Neuronal stem cell (in vitro differentiated cells): ENCODE results near the gene ACVR1C.

Experiments
- DNase-seq: peaks from one replicate; pipeline ENCODE4 v3.0.0-alpha.2; 2013; ENCODE audit warnings: low spot score
- H2AFZ ChIP-seq: one replicate; pipeline ENCODE4 v1.6.1; 2013; ENCODE audit warnings: mild to moderate bottlenecking, low read length, inconsistent platforms
- H2AK5ac ChIP-seq: 2 replicates; pipeline ENCODE4 v1.6.1; 2013; ENCODE audit warnings: low read depth, mild to moderate bottlenecking, inconsistent platforms, low read length, moderate library complexity, mixed read lengths
- H2BK120ac ChIP-seq: 2 replicates; pipeline ENCODE4 v1.6.1; 2013; ENCODE audit warnings: low read depth, mild to moderate bottlenecking, inconsistent platforms, low read length, moderate library complexity, mixed read lengths
- H2BK12ac ChIP-seq: one replicate; pipeline ENCODE4 v1.6.1; 2013; ENCODE audit warnings: low read length, inconsistent platforms
- H2BK15ac ChIP-seq: 2 replicates; pipeline ENCODE4 v1.6.1; 2013; ENCODE audit warnings: mild to moderate bottlenecking, low read length, inconsistent platforms, mixed read lengths
- H2BK5ac ChIP-seq: one replicate; pipeline ENCODE4 v1.6.1; 2013; ENCODE audit warnings: inconsistent platforms, mild to moderate bottlenecking, low read length, moderate library complexity
- H3K14ac ChIP-seq: one replicate; pipeline ENCODE4 v1.6.1; 2013; ENCODE audit warnings: low read length, inconsistent platforms
- H3K18ac ChIP-seq: 2 replicates; pipeline ENCODE4 v1.6.1; 2013; ENCODE audit warnings: low read length, inconsistent platforms
- H3K23ac ChIP-seq: 2 replicates; pipeline ENCODE4 v1.6.1; 2013; ENCODE audit warnings: low read depth, mild to moderate bottlenecking, mixed read lengths, low read length, inconsistent platforms; ENCODE audit not compliant: poor library complexity
- H3K27ac ChIP-seq: replicated peaks from 3 replicates; pipeline ENCODE4 v1.5.1; 2013; ENCODE audit warnings: low read length, inconsistent platforms
- H3K27me3 ChIP-seq, 3 experiments: 2 replicates each; pipeline ENCODE4 v1.6.1; 2013; ENCODE audit warnings: low read length in 3 of 3, mild to moderate bottlenecking in 2 of 3, inconsistent platforms in 1 of 3, low read depth in 1 of 3, mixed read lengths in 1 of 3, moderate library complexity in 1 of 3; ENCODE audit not compliant: control insufficient read depth in 3 of 3, insufficient read depth in 3 of 3
- H3K36me3 ChIP-seq, 2 donors: replicated peaks in 1 of 2; 2 replicates each; pipeline ENCODE4 v1.6.1; 2013; ENCODE audit warnings: low read length in 2 of 2; ENCODE audit not compliant: control insufficient read depth in 2 of 2, insufficient read depth in 2 of 2
- H3K4ac ChIP-seq: 2 replicates; pipeline ENCODE4 v1.6.1; 2013; ENCODE audit warnings: inconsistent platforms, mild to moderate bottlenecking, low read length, moderate library complexity
- H3K4me1 ChIP-seq, 2 donors: 1 replicate in 1 of 2; 2 replicates in 1 of 2; pipeline ENCODE4 v1.6.1; 2013; ENCODE audit warnings: low read length in 2 of 2, low read depth in 1 of 2; ENCODE audit not compliant: control insufficient read depth in 2 of 2, insufficient read depth in 1 of 2
- H3K4me2 ChIP-seq: one replicate; pipeline ENCODE4 v1.6.1; 2013; ENCODE audit warnings: mild to moderate bottlenecking, low read length, inconsistent platforms; ENCODE audit not compliant: insufficient read depth, poor library complexity, severe bottlenecking
- H3K4me3 ChIP-seq, 2 donors: 2 replicates each; pipeline ENCODE4 v1.5.1; 2013; ENCODE audit warnings: low read length in 2 of 2, mild to moderate bottlenecking in 2 of 2, inconsistent platforms in 1 of 2, moderate library complexity in 1 of 2
- H3K79me1 ChIP-seq: one replicate; pipeline ENCODE4 v1.6.1; 2013; ENCODE audit warnings: low read depth, mild to moderate bottlenecking, inconsistent platforms, low read length, moderate library complexity
- H3K9ac ChIP-seq: one replicate; pipeline ENCODE4 v1.6.1; 2013; ENCODE audit warnings: mild to moderate bottlenecking, low read depth, low read length, inconsistent platforms; ENCODE audit not compliant: poor library complexity
- H3K9me3 ChIP-seq, 2 donors: replicated peaks in 1 of 2; 2 replicates each; pipeline versions ENCODE3 to v1.6.1; 2013; ENCODE audit warnings: low read length in 2 of 2, mild to moderate bottlenecking in 2 of 2, inconsistent platforms in 1 of 2, low read depth in 1 of 2, mixed read lengths in 1 of 2, moderate library complexity in 1 of 2; ENCODE audit not compliant: control insufficient read depth in 2 of 2, insufficient read depth in 1 of 2
- H4K8ac ChIP-seq: one replicate; pipeline ENCODE4 v1.6.1; 2013; ENCODE audit warnings: low read depth, mild to moderate bottlenecking, inconsistent platforms, low read length, moderate library complexity
- H4K91ac ChIP-seq: one replicate; pipeline ENCODE4 v1.6.1; 2013; ENCODE audit warnings: low read length, low read depth, mild to moderate bottlenecking, inconsistent platforms; ENCODE audit not compliant: poor library complexity
- WGBS, 2 donors: extraction: QIAGEN DNeasy Blood & Tissue Kit; methylation state at CpG; one replicate each; pipeline ENCODE4 v1.1.7; 2013; ENCODE audit warnings: missing lambda C conversion rate in 2 of 2, mixed read lengths in 1 of 2; ENCODE audit not compliant: insufficient read length in 2 of 2, insufficient replicate concordance in 1 of 2; ENCODE audit errors: extremely low coverage in 2 of 2; 5-methylcytosine and 5-hydroxymethylcytosine counted together

ACVR1C gene

DNA sequence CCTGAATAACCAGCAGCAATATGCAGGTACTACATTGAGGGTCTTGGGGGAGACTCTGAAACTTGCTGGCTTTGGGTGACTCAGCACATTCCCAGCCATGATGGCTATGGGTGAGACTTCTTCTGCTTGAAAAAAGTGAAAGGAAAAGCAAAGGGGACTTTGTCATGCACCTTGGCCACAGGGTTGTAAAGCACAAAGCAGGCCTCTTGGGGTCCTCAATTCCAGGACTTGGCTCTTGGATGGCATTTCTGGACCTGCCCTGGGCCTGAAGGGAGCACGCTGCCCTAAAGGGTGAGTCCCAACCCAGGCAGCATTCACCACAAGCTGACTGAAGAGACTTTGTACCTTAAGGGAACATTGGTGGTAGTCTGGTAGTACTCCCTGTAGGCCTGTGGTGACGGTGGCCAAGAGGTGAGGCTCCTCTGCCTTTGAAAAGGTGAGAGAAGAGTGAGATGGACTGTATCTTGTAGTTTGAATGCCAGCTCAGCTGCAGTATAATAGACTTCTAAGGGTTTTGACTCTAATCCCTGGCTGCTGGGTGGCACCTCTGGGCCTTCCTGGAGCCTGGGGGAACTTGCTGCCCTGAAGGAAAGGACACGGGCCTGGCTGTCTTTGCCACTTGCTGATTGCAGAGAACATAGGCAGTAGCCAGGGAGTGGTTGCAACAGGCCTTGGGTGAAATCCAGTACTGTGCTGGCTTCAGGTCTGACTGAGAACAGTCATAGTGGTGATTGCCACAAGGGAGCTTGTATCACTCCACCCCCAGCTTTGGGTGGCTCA lies 148.3 kb downstream of the ACVR1C start:
- H2AFZ ChIP-seq = no peak overlapping the region
- no peak overlapping the region for H2BK5ac ChIP-seq
- WGBS, 2 donors = no CpG with 5 or more reads among the region's 3 CpGs
- no peak for DNase-seq
- no peak overlapping the region for H2BK120ac ChIP-seq
- no peaks in the 10 kb centered on the region for H3K9me3 ChIP-seq
- no peaks in the 10 kb centered on the region for H3K79me1 ChIP-seq
- H2BK12ac ChIP-seq = no peak overlapping the region
- no peak overlapping the region for H3K18ac ChIP-seq
- no peaks in the 10 kb centered on the region for H3K27me3 ChIP-seq
- H3K4me3 ChIP-seq = no peak overlapping the region
- H2BK15ac ChIP-seq = no peak overlapping the region
- H3K27ac ChIP-seq = no peak overlapping the region
- H3K36me3 ChIP-seq = no peaks in the 10 kb centered on the region
- H2AK5ac ChIP-seq = no peak overlapping the region
- no peak overlapping the region for H4K8ac ChIP-seq
- H3K4me2 ChIP-seq = no peak overlapping the region
- no peak overlapping the region for H3K4ac ChIP-seq
- H3K14ac ChIP-seq = no peak overlapping the region
- no peak overlapping the region for H3K9ac ChIP-seq
- H3K4me1 ChIP-seq = no peaks in the 10 kb centered on the region
- no peak overlapping the region for H4K91ac ChIP-seq
- H3K23ac ChIP-seq = no peak overlapping the region

DNA sequence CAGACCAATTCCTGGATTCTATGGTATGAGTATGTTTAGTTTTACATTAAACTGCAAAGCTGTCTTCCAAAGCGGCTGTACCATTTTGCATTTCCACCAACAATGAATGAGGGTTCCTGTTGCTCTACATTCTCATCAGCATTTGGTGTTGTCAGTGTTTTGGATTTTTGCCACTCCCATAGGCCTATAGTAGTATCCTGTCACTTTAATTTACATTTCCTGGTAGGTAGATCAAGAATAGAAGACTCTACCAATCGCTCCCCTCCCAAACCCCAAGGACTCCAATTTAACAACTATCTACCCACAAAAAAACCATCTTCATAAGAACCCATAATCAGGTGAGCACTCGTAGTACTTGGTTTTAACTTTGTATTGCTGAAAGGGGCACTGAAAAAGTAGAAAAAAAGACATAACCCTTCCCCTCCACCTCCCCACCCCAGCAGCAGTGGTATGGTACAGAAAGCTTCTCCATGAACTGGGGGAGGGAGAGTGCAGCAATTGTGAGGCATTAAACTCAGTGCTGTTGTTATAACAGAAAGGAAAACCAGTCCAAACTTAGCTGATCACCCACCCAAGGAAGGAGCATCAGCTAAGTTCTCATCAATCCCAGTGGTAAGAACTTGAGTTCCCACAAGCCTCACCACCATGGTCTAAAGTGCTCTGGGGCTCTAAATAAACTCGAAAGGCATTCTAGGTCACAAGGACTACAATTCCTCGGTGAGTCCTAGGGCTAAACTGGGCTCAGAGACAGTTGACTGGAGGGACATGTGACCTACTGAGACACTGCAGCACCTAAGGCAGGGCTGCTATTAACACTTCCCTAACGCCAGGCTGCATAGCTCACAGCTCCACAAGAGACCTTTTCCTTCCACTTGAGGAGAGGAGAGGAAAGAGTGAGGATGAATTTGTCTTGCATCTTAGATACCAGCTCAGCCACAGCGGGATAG lies 149.3 kb downstream of the ACVR1C start:
- Histone ChIP-seq H3K79me1 (no peaks in the 10 kb centered on the region), H2BK120ac (no peak overlapping the region), H3K9ac (no peak overlapping the region), H4K91ac (no peak overlapping the region), H3K36me3 (no peaks in the 10 kb centered on the region), H3K27ac (no peak overlapping the region), H3K18ac (no peak overlapping the region), H3K9me3 (no peaks in the 10 kb centered on the region), H3K4me3 (no peak overlapping the region), H3K14ac (no peak overlapping the region), H3K4me1 (no peaks in the 10 kb centered on the region), H2BK5ac (no peak overlapping the region), H3K4me2 (no peak overlapping the region), H4K8ac (no peak overlapping the region), H3K4ac (no peak overlapping the region), H3K23ac (no peak overlapping the region), H2BK15ac (no peak overlapping the region), H2BK12ac (no peak overlapping the region), H2AFZ (no peak overlapping the region), H2AK5ac (no peak overlapping the region), H3K27me3 (no peaks in the 10 kb centered on the region)
- DNase-seq = no peak
- WGBS, 2 donors = no CpG with 5 or more reads among the region's 7 CpGs

DNA sequence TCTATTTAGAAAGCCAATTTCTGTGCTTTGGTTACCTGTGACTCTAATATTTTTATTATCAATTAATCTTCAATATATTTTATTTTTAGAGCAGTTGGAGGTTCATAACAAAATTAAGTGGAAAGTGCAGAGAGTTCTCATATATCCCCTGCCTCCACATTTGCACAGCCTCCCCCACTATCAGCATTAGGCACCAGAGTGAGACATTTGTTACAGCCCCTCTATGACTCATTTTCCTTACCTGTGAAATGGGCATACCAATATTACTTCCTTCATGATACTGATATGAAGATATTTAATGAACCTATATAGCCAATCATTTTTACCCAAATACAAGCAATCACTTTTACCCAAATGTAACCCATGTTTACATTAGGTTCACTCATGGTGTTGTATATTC lies 150.7 kb downstream of the ACVR1C start:
- Histone ChIP-seq H2BK120ac (no peak overlapping the region), H3K9me3 (no peaks in the 10 kb centered on the region), H3K4ac (no peak overlapping the region), H3K4me3 (no peak overlapping the region), H2AFZ (no peak overlapping the region), H3K27ac (no peak overlapping the region), H3K14ac (no peak overlapping the region), H2BK12ac (no peak overlapping the region), H3K36me3 (no peaks in the 10 kb centered on the region), H3K9ac (no peak overlapping the region), H2BK5ac (no peak overlapping the region), H3K23ac (no peak overlapping the region), H3K27me3 (no peaks in the 10 kb centered on the region), H2AK5ac (no peak overlapping the region), H3K4me2 (no peak overlapping the region), H4K91ac (no peak overlapping the region), H4K8ac (no peak overlapping the region), H2BK15ac (no peak overlapping the region), H3K79me1 (no peaks in the 10 kb centered on the region), H3K18ac (no peak overlapping the region), H3K4me1 (no peaks in the 10 kb centered on the region)
- DNase-seq = no peak

DNA sequence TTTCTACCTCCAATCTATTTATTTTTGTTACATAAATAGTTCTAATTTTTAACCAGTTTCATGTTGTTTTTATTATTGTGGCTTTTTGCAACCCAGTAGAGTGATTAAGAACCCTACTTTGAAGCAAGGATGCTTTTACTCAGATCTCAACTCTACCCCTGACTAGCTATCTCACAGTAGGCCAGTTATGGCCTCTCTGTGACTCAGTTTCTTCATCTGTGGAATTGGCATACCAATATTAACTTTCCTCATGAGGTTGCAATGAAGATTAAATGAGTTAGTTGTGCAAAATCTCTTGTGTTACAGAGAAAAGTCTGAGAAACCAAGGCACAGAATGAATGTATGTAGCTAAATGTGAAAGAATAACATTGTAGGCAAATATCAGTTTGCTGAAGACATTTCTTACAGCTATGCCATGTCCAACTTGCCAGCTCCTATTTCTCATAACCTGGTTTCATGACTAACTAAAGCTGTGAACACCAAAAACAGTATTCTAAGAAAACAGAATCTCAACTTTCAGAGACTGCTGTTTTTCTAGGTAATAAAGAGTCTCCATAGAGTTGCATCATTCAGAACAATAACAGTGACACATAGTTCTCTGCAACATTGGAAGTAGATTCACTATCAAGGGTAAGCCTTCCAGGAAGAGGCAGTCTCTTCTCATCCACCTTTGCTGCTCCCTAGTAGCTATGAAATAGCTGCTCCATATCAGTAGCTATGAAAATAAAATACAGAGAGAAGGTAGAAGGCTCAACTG lies 151.5 kb downstream of the ACVR1C start:
- no peak for DNase-seq
- no peak overlapping the region for H4K91ac ChIP-seq
- no peak overlapping the region for H2BK12ac ChIP-seq

More for the DNA sequence above, 151.5 kb downstream of the ACVR1C start:
- Histone ChIP-seq H3K9me3 (no peaks in the 10 kb centered on the region), H3K18ac (no peak overlapping the region), H4K8ac (no peak overlapping the region), H3K4me3 (no peak overlapping the region), H3K9ac (no peak overlapping the region), H2BK15ac (no peak overlapping the region), H3K4me1 (no peaks in the 10 kb centered on the region), H3K23ac (no peak overlapping the region), H2AFZ (no peak overlapping the region), H3K14ac (no peak overlapping the region), H2BK5ac (no peak overlapping the region), H3K4me2 (no peak overlapping the region), H3K4ac (no peak overlapping the region), H3K79me1 (no peaks in the 10 kb centered on the region), H2AK5ac (no peak overlapping the region), H3K27me3 (no peaks in the 10 kb centered on the region), H2BK120ac (no peak overlapping the region), H3K27ac (no peak overlapping the region), H3K36me3 (no peaks in the 10 kb centered on the region)
